ENCODE results near the gene TEF.

DNA sequence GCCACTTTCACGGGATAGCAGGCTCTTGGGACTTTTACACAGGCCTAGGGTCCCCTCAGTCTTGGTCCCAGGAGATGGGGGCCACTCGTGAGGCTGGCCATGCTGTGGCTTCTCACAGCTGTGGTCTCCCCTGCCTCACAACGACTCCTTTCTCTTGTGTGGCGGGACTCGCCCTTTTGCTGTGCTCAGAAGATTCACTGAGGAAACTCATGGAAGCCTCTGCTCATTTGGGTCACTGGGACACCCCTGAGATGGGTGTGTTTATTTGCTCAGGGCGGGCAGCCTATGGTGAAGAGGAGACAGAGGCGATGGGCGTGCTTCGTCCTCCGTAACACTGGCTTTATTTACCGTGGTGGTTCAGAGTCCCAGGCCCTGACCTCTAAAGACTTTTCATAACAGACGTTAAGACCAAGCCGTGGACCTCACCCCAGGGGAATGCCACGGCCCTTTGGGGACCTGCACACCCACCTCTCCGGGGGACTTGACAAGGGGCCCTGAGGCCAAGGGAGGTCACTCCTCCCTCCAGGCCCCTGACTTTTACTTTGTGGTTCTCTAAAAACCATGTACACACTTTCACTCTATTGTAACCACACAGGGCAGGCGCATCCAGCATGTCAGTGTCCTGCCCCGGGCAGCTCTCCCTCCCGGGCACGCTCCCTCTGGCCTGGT lies 15.5 kb downstream of the TEF start:
- TF ChIP-seq GATA2 (IDR thresholded peaks at IDR 0.05; ENCODE audit: low read depth, low read length) (no peak), GATA3 (IDR thresholded peaks at IDR 0.05; ENCODE audit: low read depth, low read length) (no peak)

Data from SH-SY5Y (cell line).